ENCODE data around the gene PFN1. TPM values are rescaled to one million over a fixed set of nuclear protein-coding genes. Genes with fewer than 3 reads are reported as not detected.

Gene PFN1
- total and polyA plus RNA-seq, 9 of the 15 experiments (the other 6 are each of a cell fraction or from before 2014, with no cell fraction given): 60.5 to 1,479 (median 456) TPM

DNA sequence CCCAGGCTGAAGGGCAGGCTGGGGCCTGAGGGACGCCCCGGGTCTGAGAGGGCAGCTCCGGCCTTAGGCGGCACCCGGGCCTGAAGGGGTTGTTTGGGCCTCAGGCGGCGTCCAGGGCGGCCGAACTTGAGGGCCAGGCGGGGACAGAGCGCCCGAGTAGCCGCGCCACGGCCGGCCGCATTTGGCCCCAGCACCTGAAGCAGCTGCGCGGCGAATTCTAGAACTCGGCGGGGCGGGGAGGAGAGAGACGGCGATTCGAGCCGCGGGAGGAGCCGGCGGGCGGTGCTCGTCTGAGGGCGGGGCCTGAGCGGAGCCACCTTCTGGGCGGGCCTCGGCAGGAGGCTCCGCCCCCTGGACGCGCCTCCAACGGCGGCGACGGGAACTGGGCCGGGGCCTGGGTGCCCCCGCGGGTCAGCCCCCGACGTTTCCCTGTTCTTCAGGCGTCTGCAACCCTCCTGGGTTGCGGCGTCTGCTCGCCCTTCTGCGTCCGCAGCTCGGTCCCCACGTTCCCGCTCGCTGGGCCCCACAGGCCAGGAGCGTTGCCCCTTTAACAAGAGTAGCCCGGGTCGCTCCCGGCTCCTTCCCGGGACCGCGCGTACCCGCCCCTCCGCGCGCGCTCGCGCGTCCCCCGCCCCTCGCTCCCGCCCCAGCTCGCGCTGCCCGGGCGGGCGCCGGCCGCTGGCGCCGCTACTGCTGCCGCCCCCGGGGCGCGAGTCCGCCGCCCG lies 49.1 kb upstream of the PFN1 start, which contains the start of the genes INCA1 and KIF1C (continued):
- no peak for TF ChIP-seq SMARCB1 (IDR thresholded peaks at IDR 0.05; ENCODE audit: insufficient read length, low read depth)
- TF ChIP-seq, protein P1, sequence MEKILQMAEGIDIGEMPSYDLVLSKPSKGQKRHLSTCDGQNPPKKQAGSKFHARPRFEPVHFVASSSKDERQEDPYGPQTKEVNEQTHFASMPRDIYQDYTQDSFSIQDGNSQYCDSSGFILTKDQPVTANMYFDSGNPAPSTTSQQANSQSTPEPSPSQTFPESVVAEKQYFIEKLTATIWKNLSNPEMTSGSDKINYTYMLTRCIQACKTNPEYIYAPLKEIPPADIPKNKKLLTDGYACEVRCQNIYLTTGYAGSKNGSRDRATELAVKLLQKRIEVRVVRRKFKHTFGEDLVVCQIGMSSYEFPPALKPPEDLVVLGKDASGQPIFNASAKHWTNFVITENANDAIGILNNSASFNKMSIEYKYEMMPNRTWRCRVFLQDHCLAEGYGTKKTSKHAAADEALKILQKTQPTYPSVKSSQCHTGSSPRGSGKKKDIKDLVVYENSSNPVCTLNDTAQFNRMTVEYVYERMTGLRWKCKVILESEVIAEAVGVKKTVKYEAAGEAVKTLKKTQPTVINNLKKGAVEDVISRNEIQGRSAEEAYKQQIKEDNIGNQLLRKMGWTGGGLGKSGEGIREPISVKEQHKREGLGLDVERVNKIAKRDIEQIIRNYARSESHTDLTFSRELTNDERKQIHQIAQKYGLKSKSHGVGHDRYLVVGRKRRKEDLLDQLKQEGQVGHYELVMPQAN (IDR thresholded peaks at IDR 0.05; ENCODE audit: borderline replicate concordance): peak; percentile 67; the same call in 1 of the 2 replicates
- peak in 1 of 2 experiments; percentile 81; a peak in 1 of 4 replicates for TF ChIP-seq SIN3A (IDR thresholded peaks at IDR 0.05; ENCODE audit: borderline replicate concordance in 2 of 2, control insufficient read depth in 1 of 2, low read depth in 2 of 2, low read length in 2 of 2)
- TF ChIP-seq TOE1 (IDR thresholded peaks at IDR 0.05; ENCODE audit: borderline replicate concordance): peak; percentile 94
- TF ChIP-seq TOE1 (CRISPR knock-in tag; IDR thresholded peaks at IDR 0.05; ENCODE audit: borderline replicate concordance, low read depth): no peak
- TF ChIP-seq YY1 (IDR thresholded peaks at IDR 0.05; ENCODE audit: borderline replicate concordance in 1 of 3, control insufficient read depth in 1 of 3, extremely low read depth in 1 of 3, insufficient read depth in 3 of 3, insufficient read length in 1 of 3, insufficient replicate concordance in 2 of 3, low read depth in 1 of 3, low read length in 2 of 3): peak in 2 of 3 experiments; percentile 20 to 38
- peak; percentile 67 for TF ChIP-seq POLR2A (conservative IDR thresholded peaks at IDR 0.05)
- peak; percentile 77 to 81 for TF ChIP-seq NRF1 (conservative IDR thresholded peaks at IDR 0.05 in 1 of 2, IDR thresholded peaks at IDR 0.05 in 1 of 2)
- TF ChIP-seq, protein P2, sequence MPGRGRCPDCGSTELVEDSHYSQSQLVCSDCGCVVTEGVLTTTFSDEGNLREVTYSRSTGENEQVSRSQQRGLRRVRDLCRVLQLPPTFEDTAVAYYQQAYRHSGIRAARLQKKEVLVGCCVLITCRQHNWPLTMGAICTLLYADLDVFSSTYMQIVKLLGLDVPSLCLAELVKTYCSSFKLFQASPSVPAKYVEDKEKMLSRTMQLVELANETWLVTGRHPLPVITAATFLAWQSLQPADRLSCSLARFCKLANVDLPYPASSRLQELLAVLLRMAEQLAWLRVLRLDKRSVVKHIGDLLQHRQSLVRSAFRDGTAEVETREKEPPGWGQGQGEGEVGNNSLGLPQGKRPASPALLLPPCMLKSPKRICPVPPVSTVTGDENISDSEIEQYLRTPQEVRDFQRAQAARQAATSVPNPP (IDR thresholded peaks at IDR 0.05; ENCODE audit: borderline replicate concordance, insufficient read depth, insufficient read length): no peak
- TF ChIP-seq TEAD4 (IDR thresholded peaks at IDR 0.05; ENCODE audit: low read length): no peak
- no peak for TF ChIP-seq TEAD4 (CRISPR knock-in tag; IDR thresholded peaks at IDR 0.05; ENCODE audit: borderline replicate concordance)
- TF ChIP-seq, protein P3, sequence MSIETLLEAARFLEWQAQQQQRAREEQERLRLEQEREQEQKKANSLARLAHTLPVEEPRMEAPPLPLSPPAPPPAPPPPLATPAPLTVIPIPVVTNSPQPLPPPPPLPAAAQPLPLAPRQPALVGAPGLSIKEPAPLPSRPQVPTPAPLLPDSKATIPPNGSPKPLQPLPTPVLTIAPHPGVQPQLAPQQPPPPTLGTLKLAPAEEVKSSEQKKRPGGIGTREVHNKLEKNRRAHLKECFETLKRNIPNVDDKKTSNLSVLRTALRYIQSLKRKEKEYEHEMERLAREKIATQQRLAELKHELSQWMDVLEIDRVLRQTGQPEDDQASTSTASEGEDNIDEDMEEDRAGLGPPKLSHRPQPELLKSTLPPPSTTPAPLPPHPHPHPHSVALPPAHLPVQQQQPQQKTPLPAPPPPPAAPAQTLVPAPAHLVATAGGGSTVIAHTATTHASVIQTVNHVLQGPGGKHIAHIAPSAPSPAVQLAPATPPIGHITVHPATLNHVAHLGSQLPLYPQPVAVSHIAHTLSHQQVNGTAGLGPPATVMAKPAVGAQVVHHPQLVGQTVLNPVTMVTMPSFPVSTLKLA (conservative IDR thresholded peaks at IDR 0.05): peak in 1 of 2 experiments; percentile 34; a peak in 2 of 4 replicates
- TF ChIP-seq NONO (IDR thresholded peaks at IDR 0.05; ENCODE audit: low read depth in 2 of 2, low read length in 1 of 2): peak in 1 of 2 experiments; percentile 55; a peak in 1 of 4 replicates
- peak; percentile 65 for TF ChIP-seq JUND (IDR thresholded peaks at IDR 0.05; ENCODE audit: borderline replicate concordance, low read depth, low read length)
- no peak for TF ChIP-seq JUND (tag; IDR thresholded peaks at IDR 0.05; ENCODE audit: borderline replicate concordance, low read depth, low read length)
- TF ChIP-seq, protein P4, sequence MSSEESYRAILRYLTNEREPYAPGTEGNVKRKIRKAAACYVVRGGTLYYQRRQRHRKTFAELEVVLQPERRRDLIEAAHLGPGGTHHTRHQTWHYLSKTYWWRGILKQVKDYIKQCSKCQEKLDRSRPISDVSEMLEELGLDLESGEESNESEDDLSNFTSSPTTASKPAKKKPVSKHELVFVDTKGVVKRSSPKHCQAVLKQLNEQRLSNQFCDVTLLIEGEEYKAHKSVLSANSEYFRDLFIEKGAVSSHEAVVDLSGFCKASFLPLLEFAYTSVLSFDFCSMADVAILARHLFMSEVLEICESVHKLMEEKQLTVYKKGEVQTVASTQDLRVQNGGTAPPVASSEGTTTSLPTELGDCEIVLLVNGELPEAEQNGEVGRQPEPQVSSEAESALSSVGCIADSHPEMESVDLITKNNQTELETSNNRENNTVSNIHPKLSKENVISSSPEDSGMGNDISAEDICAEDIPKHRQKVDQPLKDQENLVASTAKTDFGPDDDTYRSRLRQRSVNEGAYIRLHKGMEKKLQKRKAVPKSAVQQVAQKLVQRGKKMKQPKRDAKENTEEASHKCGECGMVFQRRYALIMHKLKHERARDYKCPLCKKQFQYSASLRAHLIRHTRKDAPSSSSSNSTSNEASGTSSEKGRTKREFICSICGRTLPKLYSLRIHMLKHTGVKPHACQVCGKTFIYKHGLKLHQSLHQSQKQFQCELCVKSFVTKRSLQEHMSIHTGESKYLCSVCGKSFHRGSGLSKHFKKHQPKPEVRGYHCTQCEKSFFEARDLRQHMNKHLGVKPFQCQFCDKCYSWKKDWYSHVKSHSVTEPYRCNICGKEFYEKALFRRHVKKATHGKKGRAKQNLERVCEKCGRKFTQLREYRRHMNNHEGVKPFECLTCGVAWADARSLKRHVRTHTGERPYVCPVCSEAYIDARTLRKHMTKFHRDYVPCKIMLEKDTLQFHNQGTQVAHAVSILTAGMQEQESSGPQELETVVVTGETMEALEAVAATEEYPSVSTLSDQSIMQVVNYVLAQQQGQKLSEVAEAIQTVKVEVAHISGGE (CRISPR knock-in tag; IDR thresholded peaks at IDR 0.05): peak in 1 of 3 experiments; percentile 69; a peak in 1 of 6 replicates
